NCI-H1930 (cell line): ENCODE results near the gene GRIK1.

Experiments
- DNase-seq, 2 experiments: peaks; one replicate each; lab custom pipeline; 2025; lab: John Stamatoyannopoulos, UW

GRIK1 gene

DNA sequence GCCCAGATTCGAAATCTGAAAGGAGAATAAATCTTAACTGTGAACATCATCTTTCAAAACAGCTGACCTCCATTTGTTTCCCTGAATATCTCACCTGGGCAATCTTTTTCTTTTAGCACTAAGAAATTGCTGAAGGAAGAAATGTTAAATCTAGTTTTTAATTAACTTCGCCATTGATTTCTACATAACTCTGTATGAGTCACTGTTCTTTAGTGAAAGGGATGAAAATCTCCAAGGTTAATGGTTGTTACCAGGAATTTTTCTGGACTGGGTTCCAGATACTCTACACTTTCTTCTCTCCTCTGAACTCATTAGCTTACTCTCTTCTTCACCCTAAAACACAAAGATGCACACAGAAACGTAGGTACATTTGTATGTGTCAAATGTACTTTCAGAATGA, 405.3 kb downstream of the GRIK1 start:
- DNase-seq, result no peak

DNA sequence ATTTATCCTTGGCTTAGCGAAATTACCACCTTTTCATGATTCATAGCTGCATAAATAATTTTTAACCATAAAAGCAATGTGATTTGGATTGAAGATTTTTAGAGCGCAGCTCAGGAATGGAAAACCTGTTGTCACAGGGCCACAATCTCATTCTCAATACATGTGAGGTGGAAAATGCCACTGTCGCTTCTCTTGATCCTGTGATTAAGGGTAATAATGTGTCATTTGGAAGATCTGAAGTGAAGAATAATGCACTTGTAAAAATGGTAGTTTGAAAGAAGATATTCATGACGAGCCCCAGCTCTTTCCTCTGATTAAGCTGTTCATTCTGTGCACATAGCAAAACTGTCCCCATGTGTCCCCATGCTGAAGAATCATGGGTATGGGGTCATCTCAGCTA, 410.7 kb downstream of the GRIK1 start:
- DNase-seq, result no peak

DNA sequence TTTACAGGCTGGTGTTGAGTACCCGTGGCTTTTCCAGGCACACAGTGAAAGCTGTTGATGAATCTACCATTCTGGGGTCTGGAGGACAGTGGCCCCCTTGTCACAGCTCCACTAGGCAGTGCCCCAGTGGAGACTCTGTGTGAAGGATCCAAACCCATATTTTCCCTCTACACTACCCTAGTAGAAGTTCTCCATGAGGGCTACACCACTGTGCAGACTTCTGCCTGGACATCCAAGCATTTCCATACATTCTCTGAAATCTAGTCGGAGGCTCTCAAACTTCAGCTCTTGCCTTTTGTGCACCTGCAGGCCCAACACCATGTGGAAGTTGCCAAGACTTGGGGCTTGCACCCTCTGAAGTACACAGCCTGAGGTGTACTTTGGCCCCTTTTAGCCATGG, 413.3 kb downstream of the GRIK1 start:
- DNase-seq, result no peak

DNA sequence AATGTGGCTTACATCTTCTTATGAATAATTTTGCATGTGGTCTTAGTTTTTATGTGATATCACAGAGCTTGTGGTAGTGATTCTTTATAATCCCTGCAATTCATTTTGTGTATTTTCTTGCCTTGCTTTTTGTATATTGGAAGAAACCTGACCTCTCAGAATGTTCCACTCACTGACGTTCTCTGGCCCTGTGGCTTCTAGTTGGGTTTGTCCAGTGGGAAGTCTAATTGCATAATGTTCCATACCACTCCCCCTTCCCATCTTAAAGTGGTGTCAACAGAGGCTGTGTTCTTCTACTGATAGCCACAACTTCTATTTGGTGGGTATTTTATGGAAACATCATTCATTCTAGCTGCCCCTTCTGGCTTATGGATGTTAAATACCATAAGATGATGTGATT, 415.7 kb downstream of the GRIK1 start:
- no peak for DNase-seq

DNA sequence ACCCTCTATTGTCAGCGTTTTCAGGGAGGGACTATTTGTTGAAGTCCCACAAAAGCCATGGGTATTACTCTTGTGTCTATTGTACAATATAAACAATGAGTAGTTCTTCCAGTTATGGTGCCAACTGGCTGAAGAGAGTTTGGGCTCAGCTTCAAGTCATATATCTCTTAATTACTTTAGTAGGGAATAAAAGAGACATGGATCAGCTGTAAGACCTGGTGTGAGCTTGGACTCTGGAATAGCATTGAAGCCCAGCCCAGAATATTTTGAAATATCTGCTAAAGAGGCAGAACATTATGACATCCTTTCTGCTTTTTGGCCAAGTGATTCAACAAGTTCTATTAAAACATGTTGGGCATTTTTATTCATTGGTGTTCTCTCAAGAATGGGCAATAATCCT, 416.1 kb downstream of the GRIK1 start:
- DNase-seq, result no peak

DNA sequence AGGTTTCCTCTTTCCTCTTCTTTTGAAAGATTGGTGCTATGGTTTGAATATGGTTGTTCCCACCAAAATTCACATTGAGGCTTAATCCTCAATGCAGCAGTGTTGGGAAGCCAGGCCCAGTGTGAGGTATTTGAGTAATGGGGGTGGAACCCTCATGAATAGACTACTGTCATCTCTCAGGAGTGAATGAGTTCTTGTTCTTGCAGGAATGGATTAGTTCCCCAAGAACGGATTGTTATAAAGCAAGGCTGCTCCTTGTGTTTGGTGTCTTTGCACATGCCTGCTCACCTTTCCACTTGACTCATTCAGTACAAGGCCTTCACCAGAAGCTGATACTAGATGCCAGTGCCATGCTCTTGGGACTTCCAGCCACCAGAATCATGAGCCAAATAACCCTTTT, 417.9 kb downstream of the GRIK1 start:
- DNase-seq, result no peak

- no peak for DNase-seq
Measured at GRCh38 chr21:29520171-29520570, 419.6 kb downstream of the GRIK1 start.

- no peak for DNase-seq
Measured at GRCh38 chr21:29514652-29515247, 425.0 kb downstream of the GRIK1 start.

DNA sequence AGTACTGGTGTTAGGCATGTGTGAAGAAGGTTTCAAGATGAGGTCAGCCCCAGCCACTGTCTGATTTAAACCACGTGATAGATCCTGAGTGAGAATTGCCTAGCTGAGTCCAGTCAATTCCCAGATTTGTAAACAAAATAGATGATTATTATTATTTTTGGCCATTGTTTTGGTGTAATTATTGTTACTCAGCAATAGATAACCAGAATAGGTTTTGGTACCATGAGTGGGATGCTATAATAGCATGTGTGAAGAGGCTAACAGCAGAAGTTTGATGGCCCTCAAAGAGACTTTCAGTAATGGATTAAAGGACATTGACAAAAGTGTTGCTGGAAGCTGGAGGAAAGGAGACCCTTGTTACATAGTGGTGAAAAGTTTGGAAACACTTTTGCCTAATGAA, 426.3 kb downstream of the GRIK1 start:
- DNase-seq, result no peak

- DNase-seq, result no peak
Measured at GRCh38 chr21:29511096-29511495, 428.7 kb downstream of the GRIK1 start.

DNA sequence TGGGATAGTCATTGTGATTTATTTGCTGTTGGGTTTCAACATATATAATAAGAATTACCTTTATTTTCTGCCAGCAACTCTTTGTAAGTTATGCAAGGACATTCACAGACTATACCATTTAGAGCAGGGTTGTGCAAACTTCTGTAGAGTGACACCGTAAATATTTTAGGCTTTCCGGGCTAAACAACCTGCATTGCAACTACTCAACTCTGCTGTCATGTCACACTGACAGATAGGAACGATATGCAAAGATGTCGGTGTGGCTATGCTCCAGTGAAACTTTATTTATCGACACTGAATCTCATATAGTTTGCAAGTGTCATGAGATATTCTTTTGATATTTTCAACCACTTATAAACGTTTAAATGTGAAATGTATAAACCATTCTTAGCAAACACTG, 430.7 kb downstream of the GRIK1 start:
- DNase-seq, result no peak

DNA sequence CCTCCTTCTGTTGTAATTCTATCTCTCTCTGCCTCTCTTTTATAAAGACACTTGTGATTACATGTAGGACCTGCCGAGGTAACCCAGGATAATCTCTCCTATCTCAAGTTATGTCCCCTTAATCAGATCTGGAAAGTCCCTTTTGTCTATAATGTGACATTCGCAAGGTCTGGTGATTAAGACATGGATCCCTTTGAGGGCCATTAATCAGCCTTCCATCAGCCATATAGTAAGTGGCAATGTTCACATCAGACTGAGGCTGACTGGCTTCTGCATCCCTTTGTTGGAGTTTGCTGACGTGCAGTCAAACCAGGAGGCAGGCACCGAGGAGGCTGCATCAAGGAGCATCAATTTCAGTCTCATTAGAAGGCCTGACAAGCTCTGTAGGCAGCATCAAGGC, 431.5 kb downstream of the GRIK1 start:
- DNase-seq, result no peak

- no peak for DNase-seq
Measured at GRCh38 chr21:29506947-29507346, 432.8 kb downstream of the GRIK1 start.

GRCh38 chr21:29506214-29506613, 433.6 kb downstream of the GRIK1 start:
- no peak for DNase-seq

DNA sequence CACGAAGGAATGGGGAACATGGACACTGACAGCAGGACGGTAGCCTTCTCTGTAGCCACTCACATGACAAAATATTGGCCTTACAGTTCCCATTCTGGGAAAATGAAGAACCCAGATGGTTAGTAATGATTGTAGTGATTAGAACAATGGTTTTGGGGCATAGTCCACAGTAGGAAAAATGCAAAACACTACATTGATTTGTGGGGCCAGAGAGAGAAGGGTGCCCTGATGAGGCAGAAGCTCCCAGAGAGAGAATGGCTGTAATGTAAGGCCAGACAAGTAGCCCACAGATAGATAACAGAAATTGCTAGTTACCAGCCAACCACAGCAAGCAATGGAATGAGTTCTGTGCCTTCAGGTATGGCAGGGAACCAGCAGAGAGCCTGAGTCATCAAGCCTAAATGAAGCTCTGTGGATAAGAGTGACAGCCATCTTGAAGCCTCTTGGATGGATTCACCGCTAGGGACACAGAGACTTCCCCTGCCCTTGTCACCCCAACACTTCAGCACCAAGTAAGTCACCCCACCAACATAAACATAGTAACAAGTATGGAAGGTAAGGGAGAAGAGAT, 435.0 kb downstream of the GRIK1 start:
- no peak for DNase-seq

- DNase-seq, result no peak
Measured at GRCh38 chr21:29501451-29501850, 438.3 kb downstream of the GRIK1 start.

- no peak for DNase-seq
Measured at GRCh38 chr21:29499734-29500343, 440.0 kb downstream of the GRIK1 start.

- no peak for DNase-seq
Measured at GRCh38 chr21:29499229-29499628, 440.6 kb downstream of the GRIK1 start.

DNA sequence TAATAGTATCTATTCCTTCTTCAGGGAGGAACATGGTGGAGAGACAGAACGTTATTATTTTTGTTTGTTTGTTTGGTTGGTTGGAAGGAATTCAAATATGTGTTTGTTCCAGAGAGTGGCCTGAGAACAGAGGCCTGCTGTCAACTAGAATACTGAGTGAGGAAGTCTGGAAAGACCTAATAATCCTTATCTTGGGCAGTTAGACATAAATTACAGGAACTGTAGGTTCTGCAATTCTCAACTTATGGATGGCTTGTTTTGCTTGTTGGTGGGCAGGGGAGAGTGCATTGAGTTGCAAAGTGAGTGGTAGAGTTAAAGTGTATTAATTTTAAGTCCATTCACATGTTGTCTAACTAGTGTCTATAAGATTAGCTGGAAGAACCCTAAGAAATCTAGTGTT, 443.5 kb downstream of the GRIK1 start:
- no peak for DNase-seq

DNA sequence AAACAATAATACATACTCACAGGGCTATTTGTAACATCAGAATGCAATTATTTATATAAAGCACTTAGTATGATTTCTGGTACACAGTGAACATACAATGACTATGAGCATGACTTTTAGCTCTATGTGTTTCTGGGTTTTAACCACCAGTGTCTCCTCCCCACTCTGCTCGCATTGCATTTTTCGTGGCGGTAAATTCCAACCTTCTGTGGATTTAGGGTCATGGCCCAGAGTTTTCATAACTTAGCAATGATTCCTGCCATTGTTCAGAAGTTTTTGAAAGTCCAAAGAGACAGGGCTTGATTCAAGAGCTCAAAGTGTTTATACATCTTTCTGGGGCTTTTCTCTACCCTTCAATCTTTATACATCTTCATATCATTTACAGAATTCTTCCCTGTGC, 449.8 kb downstream of the GRIK1 start:
- DNase-seq, result no peak

GRCh38 chr21:29487154-29487553, 452.6 kb downstream of the GRIK1 start:
- DNase-seq, result no peak
